ENCODE measurements around the gene NUDT9. TPM values are rescaled to one million over a fixed set of nuclear protein-coding genes. Genes with fewer than 3 reads are reported as not detected.

Gene NUDT9
- total RNA-seq, 4 donors from 2014 or later = 20.4 to 38.2 (median 28.4) TPM

GRCh38 chr4:87506974-87507701, 84.8 kb downstream of the NUDT9 start:
- TF ChIP-seq POLR2A (IDR thresholded peaks at IDR 0.05) (no peak), CTCF (IDR thresholded peaks at IDR 0.05) (no peak)
- no peaks in the 10 kb centered on the region for H3K9me3 ChIP-seq
- no peak overlapping the region for H3K4me3 ChIP-seq (replicated peaks in 1 of 3)
- DNase-seq = no peak
- intact Hi-C loops (cut with DNase I) = no loop called here
- peaks cover 9 to 10% of the 10 kb centered on the region in 2 donors for H3K4me1 ChIP-seq
- peak overlapping the region in 1 of 3 donors; percentile 10 for H3K27ac ChIP-seq
- WGBS, 2 donors = 65 to 71% methylated on average over 4 of the region's 4 CpGs
- no peaks in the 10 kb centered on the region for H3K27me3 ChIP-seq
- H3K36me3 ChIP-seq = no peaks in the 10 kb centered on the region

Small RNA genes within 50 kb of the gene (small RNA-seq; reads per million reads assigned to genes)
- not detected for gene RN7SL681P

Other genes with a start within 250 kb of the NUDT9 start
- 10 to 100 TPM; 24.1 to 32.8 (median 27.9) TPM for gene KLHL8, start 202.0 kb upstream of the NUDT9 start, total RNA-seq
- 1 to 10 TPM in 1 of 4 donors, under 1 TPM in 3; 0.22 to 1.7 (median 0.39) TPM for gene HSD17B13, start 99.7 kb upstream of the NUDT9 start, total RNA-seq
- gene HSD17B11, start 31.4 kb upstream of the NUDT9 start, total RNA-seq = 100 to 1,000 TPM in 1 of 4 donors, 10 to 100 TPM in 3; 23.4 to 147 (median 61.8) TPM
- gene SPARCL1, start 106.8 kb downstream of the NUDT9 start, total RNA-seq = 100 to 1,000 TPM; 234 to 569 (median 391) TPM
- gene DSPP, start 186.0 kb downstream of the NUDT9 start, total RNA-seq = under 1 TPM in 1 of 4 donors, not detected in 3; 0.13 TPM
- gene DMP1, start 227.7 kb downstream of the NUDT9 start, total RNA-seq = not detected

Data from thyroid gland (tissue), 4 donors.